ENCODE data around the gene THOC2.
"Not testable (repeated sequence)": the region's sequence is repeated elsewhere in the genome, so short reads cannot be mapped to it uniquely, and the experiment has no call there.

THOC2 gene

DNA sequence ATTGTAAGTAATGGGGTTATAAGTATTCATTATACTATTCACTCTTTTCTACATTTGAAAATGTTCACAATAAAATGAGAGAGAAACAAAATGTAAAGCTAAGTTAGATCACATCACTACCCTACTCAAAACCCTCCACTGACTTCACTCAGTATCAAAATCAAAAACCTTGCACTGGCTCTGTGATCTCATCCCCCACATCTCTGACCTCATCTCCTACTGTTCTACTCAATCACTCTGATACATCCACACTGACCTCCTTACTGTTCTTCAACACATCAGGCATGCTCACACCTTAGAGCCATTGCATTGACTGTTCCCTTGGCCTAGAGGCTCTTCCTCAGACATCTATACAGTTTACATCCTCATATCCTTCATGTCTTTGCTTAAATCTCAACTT lies 50.7 kb downstream of the THOC2 start:
- no peak for DNase-seq (ENCODE audit: low read depth)
- H3K4me3 ChIP-seq (ENCODE audit: low read length): no peak overlapping the region
- TF ChIP-seq, protein P1, sequence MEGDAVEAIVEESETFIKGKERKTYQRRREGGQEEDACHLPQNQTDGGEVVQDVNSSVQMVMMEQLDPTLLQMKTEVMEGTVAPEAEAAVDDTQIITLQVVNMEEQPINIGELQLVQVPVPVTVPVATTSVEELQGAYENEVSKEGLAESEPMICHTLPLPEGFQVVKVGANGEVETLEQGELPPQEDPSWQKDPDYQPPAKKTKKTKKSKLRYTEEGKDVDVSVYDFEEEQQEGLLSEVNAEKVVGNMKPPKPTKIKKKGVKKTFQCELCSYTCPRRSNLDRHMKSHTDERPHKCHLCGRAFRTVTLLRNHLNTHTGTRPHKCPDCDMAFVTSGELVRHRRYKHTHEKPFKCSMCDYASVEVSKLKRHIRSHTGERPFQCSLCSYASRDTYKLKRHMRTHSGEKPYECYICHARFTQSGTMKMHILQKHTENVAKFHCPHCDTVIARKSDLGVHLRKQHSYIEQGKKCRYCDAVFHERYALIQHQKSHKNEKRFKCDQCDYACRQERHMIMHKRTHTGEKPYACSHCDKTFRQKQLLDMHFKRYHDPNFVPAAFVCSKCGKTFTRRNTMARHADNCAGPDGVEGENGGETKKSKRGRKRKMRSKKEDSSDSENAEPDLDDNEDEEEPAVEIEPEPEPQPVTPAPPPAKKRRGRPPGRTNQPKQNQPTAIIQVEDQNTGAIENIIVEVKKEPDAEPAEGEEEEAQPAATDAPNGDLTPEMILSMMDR (IDR thresholded peaks at IDR 0.05; ENCODE audit: insufficient read depth, low read depth, low read length, missing control alignments): no peak

DNA sequence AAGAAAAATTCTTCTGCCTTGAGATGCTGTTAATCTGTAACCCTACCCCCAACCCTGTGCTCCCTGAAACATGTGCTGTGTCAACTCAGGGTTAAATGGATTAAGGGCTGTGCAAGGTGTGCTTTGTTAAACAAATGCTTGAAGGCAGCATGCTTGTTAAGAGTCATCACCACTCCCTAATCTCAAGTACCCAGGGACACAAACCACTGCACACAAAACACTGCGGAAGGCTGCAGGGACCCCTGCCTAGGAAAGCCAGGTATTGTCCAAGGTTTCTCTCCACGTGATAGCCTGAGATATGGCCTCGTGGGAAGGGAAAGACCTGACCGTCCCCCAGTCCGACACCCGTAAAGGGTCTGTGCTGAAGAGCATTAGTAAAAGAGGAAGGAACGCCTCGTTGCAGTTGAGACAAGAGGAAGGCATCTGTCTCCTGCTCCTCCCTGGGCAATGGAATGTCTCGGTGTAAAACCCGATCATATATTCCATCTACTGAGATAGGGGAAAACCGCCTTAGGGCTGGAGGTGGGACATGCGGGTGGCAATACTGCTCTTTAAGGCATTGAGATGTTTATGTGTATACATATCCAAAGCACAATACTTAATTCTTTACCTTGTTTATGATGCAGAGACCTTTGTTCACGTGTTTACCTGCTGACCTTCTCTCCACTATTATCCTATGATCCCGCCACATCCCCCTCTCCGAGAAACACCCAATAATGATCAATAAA lies 53.0 kb downstream of the THOC2 start:
- not testable (repeated sequence) for DNase-seq (ENCODE audit: low read depth); H3K4me3 ChIP-seq (ENCODE audit: low read length)

DNA sequence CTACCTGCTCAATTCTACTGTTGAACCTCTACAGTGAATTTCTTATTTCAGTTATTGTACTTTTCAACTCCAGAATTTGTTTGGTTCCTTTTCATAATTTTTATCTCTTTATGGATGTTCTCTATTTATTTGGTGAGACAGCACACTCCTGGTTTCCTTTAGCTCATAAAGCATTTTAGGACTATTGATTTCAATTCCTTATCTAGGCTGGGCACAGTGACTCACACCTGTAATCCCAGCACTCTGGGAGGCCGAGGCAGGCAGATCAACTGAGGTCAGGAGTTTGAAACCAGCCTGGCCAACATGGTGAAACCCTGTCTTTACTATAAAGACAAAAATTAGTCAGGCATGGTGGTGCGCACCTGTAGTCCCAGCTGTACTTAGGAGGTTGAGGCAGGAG lies 57.7 kb downstream of the THOC2 start:
- no peak for DNase-seq (ENCODE audit: low read depth)
- TF ChIP-seq, protein P1 (IDR thresholded peaks at IDR 0.05; ENCODE audit: insufficient read depth, low read depth, low read length, missing control alignments): no peak
- no peak overlapping the region for H3K4me3 ChIP-seq (ENCODE audit: low read length)

DNA sequence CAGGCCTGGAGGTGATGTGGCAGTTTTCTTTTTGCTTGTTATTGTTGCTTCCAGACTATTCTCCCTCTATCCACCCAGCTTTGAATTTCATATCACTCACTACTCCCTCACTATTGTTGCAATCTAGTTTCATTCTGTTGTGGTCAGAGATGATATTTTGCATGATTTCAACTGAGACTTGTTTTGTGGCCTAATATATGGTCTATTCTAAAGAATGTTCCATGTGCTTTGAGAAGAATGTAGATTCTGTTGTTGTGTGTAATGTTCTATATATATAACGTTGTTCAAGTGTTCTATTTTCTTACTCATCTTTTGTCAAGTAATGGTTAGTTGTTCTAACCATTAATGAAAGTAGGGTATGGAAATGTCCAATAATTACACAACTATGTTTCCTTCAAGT lies 59.0 kb downstream of the THOC2 start:
- TF ChIP-seq, protein P1 (IDR thresholded peaks at IDR 0.05; ENCODE audit: insufficient read depth, low read depth, low read length, missing control alignments): no peak
- no peak overlapping the region for H3K4me3 ChIP-seq (ENCODE audit: low read length)
- DNase-seq (ENCODE audit: low read depth): no peak

DNA sequence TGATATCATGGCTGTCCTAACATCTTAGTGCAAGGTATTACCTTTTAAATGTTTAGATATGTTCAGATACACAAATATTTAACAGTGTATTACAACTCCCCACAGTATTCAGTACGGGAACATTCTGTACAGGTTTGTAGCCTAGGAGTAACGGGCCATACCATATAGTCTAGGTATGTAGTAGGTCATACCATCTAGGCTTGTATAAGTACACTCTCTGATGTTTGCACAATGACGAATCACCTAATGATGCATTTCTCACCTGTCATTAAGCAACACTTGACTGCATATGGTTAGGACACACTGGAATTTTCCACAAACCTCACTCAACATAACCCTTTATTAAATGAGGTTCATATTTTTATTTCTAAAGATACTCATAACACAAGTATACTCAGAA lies 67.7 kb downstream of the THOC2 start:
- H3K4me3 ChIP-seq (ENCODE audit: low read length): no peak overlapping the region
- TF ChIP-seq, protein P1 (IDR thresholded peaks at IDR 0.05; ENCODE audit: insufficient read depth, low read depth, low read length, missing control alignments): no peak
- peak; percentile 91 for DNase-seq (ENCODE audit: low read depth)

DNA sequence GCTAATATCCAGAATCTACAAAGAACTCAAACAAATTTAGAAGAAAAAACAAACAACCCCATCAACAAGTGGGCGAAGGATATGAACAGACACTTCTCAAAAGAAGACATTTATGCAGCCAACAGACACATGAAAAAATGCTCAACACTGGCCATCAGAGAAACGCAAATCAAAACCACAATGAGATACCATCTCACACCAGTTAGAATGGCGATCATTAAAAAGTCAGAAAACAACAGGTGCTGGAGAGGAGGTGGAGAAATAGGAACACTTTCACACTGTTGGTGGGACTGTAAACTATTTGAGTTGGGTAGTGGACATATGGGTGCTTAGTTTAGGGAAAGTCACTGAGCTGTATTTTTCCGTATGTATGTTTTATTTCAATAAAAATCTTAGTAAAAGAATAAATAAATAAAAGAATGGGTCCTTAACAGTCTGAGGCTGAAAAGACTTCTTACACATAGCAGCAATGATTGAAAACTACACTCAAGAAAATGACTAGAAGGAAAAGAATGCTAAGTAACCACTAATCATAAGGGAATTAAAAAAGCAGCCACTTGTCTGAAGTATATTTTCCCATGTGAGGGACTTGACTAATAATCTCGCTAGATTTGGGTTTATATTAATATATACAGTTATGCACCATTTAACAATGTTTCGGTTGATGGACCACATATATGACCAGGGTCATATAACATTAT lies 68.2 kb downstream of the THOC2 start:
- DNase-seq (ENCODE audit: low read depth): peak; percentile 44
- not testable (repeated sequence) for H3K4me3 ChIP-seq (ENCODE audit: low read length)

DNA sequence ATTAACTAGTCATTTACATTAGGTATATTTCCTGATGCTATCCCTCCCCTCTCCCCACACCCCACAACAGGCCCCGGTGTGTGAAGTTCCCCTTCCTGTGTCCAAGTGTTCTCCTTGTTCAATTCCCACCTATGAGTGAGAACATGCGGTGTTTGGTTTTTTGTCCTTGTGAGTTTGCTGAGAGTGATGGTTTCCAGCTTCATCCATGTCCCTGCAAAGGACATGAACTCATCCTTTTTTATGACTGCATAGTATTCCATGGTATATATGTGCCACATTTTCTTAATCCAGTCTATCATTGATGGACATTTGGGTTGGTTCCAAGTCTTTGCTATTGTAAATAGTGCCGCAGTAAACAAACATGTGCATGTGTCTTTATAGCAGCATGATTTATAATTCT lies 69.1 kb downstream of the THOC2 start:
- DNase-seq (ENCODE audit: low read depth): not testable (repeated sequence)

DNA sequence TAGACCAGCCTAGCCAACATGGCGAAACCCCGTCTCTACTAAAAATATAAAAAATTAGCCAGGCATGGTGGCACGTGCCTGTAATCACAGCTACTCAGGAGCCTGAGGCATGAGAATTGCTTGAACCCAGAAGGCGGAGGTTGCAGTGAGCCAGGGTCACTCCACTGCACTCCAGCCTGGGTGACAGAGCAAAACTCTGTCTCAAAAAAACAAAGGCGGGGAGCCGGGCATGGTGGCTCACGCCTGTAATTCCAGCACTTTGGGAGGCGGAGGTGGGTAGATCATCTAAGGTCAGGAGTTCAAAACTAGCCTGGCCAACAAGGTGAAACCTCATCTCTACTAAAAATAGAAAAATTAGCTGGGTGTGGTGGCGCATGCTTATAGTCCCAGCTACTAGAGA lies 76.3 kb downstream of the THOC2 start:
- H3K4me3 ChIP-seq (ENCODE audit: low read length); DNase-seq (ENCODE audit: low read depth): not testable (repeated sequence)

More for the DNA sequence above, 69.1 kb downstream of the THOC2 start:
- not testable (repeated sequence) for H3K4me3 ChIP-seq (ENCODE audit: low read length)

DNA sequence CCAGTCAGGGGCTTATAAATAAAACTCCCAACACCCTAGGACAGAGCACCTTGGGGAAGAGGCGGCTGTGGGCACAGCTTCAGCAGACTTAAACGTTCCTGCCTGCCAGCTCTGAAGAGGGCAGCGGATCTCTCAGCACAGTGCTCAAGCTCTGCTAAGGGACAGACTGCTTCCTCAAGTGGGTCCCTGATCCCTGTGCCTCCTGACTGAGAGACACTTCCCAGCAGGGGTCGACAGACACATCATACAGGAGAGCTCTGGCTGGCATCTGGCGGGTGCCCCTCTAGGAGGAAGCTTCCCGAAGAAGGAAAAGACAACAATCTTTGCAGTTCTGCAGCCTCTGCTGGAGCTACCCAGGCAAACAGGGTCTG lies 84.1 kb downstream of the THOC2 start:
- not testable (repeated sequence) for H3K4me3 ChIP-seq (ENCODE audit: low read length); DNase-seq (ENCODE audit: low read depth)
